IMR-90 (cell line): ENCODE measurements around the gene DEFB124.

Experiments
- BHLHE40 ChIP-seq: fragments of 150-350 bp; IDR thresholded peaks from 2 replicates; pipeline ENCODE4 v1.6.1; 2016; ENCODE audit warnings: mild to moderate bottlenecking, low read depth, low read length
- CEBPB ChIP-seq: IDR thresholded peaks from 2 replicates; pipeline ENCODE4 v1.6.1; 2012; ENCODE audit warnings: low read depth, low read length, improper control_type of control experiment
- CTCF ChIP-seq: conservative IDR thresholded peaks from 2 replicates; pipeline ENCODE4 v1.5.1; 2012; ENCODE audit warnings: mild to moderate bottlenecking, low read depth, low read length, improper control_type of control experiment
- ELK1 ChIP-seq: fragments of 150-350 bp; IDR thresholded peaks from 2 replicates; pipeline ENCODE4 v1.6.1; 2016; ENCODE audit warnings: low read depth, mild to moderate bottlenecking, low read length, moderate library complexity, borderline replicate concordance
- FOS ChIP-seq: fragments of 150-350 bp; IDR thresholded peaks from 2 replicates; pipeline ENCODE4 v1.6.1; 2016; ENCODE audit warnings: low read depth, low read length
- MAFK ChIP-seq: IDR thresholded peaks from 2 replicates; pipeline ENCODE4 v1.6.1; 2012; ENCODE audit warnings: low read depth, low read length, improper control_type of control experiment
- POLR2A ChIP-seq: IDR thresholded peaks from 2 replicates; pipeline ENCODE4 v1.6.1; 2012; ENCODE audit warnings: mild to moderate bottlenecking, low read depth, low read length
- RAD21 ChIP-seq: IDR thresholded peaks from 2 replicates; pipeline ENCODE4 v1.6.1; 2012; ENCODE audit warnings: low read length, improper control_type of control experiment
- RCOR1 ChIP-seq: IDR thresholded peaks from 2 replicates; pipeline ENCODE4 v1.6.1; 2012; ENCODE audit warnings: mild to moderate bottlenecking, low read length, improper control_type of control experiment; ENCODE audit not compliant: insufficient replicate concordance

- TF ChIP-seq BHLHE40 (no peak), POLR2A (no peak), MAFK (no peak), CTCF (no peak), ELK1 (no peak), RAD21 (no peak), RCOR1 (no peak), FOS (no peak), CEBPB (no peak)
Observed at GRCh38 chr20:31475472-31476293, 756 bp upstream of the DEFB124 start.
